Progenitor cell of endocrine pancreas (in vitro differentiated cells): Measurements from ENCODE around the gene CHRND. TPM values are rescaled to one million over a fixed set of nuclear protein-coding genes. Genes with fewer than 3 reads are reported as not detected.

ENCODE experiments used
- DNase-seq: peaks from one replicate; pipeline ENCODE4 v3.0.0; 2021; ENCODE audit warnings: low spot score; ENCODE audit not compliant: unreplicated experiment
- H3K27ac Mint-ChIP-seq: 2 replicates; pipeline ENCODE4 v1.8.0; 2021; ENCODE audit warnings: mild to moderate bottlenecking, moderate library complexity, mixed read lengths
- H3K27me3 Mint-ChIP-seq: 2 replicates; pipeline ENCODE4 v1.8.0; 2021; ENCODE audit warnings: mixed read lengths
- H3K36me3 Mint-ChIP-seq: 2 replicates; pipeline ENCODE4 v1.8.0; 2022; ENCODE audit warnings: mixed read lengths; ENCODE audit not compliant: insufficient read depth
- H3K4me1 Mint-ChIP-seq: 2 replicates; pipeline ENCODE4 v1.8.0; 2021; ENCODE audit warnings: low read depth, mixed read lengths
- H3K4me3 Mint-ChIP-seq: 2 replicates; pipeline ENCODE4 v1.8.0; 2021; ENCODE audit warnings: low read depth, mild to moderate bottlenecking, moderate library complexity, mixed read lengths
- H3K9me3 Mint-ChIP-seq: 2 replicates; pipeline ENCODE4 v1.8.0; 2021; ENCODE audit warnings: low read depth, mixed read lengths
- total RNA-seq: library from RNA; stranded (reverse); gene quantifications from 2 replicates; pipeline ENCODE4 v1.2.1, GENCODE V29; 2021
- TF ChIP-seq, protein P1 (sequence below): fragments of 200-600 bp; sonication (generic); IDR thresholded peaks from one replicate; pipeline ENCODE4 v1.5.0; 2021; ENCODE audit warnings: antibody characterized with exemption, mild to moderate bottlenecking; ENCODE audit not compliant: unreplicated experiment

The CHRND gene
- total RNA-seq, 1 donor from 2014 or later, result 0.12 TPM

DNA sequence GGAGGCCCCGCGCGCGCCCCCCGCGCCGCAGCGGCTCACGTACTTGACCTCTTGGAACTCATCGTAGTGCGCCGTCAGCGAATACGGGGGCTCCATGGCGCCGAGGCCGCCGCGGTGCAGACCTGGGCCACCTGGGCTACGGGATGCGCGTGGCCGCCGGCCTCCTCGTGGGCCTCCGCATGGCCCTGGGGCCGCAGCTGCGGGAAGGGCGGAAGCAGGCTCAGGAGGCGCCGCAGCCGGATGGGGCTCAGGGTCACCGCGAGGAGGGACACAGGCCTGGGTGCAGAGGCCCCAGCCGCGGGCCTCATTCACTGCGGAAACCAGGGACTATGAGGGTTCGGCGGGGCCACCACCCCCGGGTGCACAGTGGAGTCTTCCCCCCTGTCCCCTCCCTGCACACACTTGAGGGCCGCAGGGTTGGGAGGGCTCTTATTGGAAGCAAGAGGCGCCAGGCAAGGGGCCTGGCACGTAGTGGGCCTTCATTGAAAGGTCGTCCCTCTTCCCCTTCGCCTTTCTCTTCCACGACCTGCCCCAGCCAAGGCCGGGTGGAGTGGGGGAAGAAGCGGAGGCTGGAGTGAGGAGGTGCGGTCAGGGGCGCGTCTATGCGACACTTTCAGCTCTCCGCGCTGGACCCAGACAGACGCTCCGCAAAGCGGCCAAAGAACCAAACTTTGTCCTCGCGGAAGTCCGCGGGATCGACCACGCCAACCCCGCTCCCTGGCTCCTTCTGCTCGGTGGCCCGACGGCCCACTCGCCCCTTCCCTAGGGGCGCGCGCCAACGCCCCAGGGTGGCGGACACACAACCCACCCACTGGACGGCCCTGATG is 39.2 kb upstream of the CHRND start:
- TF ChIP-seq, protein P1, sequence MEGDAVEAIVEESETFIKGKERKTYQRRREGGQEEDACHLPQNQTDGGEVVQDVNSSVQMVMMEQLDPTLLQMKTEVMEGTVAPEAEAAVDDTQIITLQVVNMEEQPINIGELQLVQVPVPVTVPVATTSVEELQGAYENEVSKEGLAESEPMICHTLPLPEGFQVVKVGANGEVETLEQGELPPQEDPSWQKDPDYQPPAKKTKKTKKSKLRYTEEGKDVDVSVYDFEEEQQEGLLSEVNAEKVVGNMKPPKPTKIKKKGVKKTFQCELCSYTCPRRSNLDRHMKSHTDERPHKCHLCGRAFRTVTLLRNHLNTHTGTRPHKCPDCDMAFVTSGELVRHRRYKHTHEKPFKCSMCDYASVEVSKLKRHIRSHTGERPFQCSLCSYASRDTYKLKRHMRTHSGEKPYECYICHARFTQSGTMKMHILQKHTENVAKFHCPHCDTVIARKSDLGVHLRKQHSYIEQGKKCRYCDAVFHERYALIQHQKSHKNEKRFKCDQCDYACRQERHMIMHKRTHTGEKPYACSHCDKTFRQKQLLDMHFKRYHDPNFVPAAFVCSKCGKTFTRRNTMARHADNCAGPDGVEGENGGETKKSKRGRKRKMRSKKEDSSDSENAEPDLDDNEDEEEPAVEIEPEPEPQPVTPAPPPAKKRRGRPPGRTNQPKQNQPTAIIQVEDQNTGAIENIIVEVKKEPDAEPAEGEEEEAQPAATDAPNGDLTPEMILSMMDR, result no peak
- DNase-seq, result no peak
- no peaks in the 10 kb centered on the region for H3K9me3 Mint-ChIP-seq
- peaks cover 69% of the 10 kb centered on the region for H3K27me3 Mint-ChIP-seq
- H3K27ac Mint-ChIP-seq, result no peak overlapping the region
- peak overlapping the region; percentile 59 for H3K4me3 Mint-ChIP-seq
- no peaks in the 10 kb centered on the region for H3K4me1 Mint-ChIP-seq
- H3K36me3 Mint-ChIP-seq, result no peaks in the 10 kb centered on the region

DNA sequence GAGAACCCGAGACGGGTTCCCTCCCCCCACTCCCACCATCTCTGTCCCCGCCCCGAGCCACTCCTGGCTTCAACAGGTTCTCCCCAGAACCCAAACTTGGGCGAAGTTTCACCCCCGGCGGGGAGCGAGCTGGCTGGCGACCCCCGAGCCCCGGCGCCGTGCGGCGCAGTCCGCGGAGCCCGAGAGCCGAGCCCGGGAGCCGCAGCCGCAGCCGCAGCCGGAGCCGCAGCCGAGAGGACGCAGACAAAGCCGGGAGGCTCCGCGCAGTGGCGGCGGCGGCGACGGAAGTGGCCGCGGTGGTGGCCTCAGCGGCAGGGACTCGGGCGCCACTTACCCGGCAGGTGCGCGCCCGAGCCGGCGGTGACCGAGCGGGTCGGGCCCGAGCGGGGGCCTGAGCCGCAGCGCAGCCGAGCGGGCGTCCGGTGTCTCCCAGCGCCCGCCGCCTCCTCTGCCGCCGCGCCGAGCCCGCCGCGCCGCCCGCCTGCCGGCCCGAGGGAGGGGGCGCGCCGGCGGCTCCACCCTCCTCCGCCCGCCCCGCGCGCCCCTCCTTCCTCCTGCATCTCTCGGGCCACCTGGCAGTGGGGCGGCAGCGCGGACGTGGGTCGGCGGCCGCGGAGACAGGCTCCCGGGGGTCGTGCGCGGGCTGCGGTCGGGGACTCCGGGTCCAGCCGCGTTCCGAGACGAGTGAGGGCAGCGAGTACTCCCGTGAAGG is 38.4 kb upstream of the CHRND start, which contains the start of gene ECEL1:
ECEL1 (minus strand) TSS at position 450 of the 712 bp plus-strand sequence. CDS start 1,181 bp downstream, outside the sequence.
- H3K27ac Mint-ChIP-seq, result no peak within 1 kb of the TSS
- H3K4me1 Mint-ChIP-seq, result no peaks in the 10 kb centered on the region
- peak; percentile 26 for DNase-seq
- TF ChIP-seq, protein P1, result no peak
- no peaks in the 10 kb centered on the region for H3K36me3 Mint-ChIP-seq
- H3K4me3 Mint-ChIP-seq, result peak within 1 kb of the TSS; percentile 59
- H3K9me3 Mint-ChIP-seq, result no peaks in the 10 kb centered on the region
- peaks cover 70% of the 10 kb centered on the region for H3K27me3 Mint-ChIP-seq

DNA sequence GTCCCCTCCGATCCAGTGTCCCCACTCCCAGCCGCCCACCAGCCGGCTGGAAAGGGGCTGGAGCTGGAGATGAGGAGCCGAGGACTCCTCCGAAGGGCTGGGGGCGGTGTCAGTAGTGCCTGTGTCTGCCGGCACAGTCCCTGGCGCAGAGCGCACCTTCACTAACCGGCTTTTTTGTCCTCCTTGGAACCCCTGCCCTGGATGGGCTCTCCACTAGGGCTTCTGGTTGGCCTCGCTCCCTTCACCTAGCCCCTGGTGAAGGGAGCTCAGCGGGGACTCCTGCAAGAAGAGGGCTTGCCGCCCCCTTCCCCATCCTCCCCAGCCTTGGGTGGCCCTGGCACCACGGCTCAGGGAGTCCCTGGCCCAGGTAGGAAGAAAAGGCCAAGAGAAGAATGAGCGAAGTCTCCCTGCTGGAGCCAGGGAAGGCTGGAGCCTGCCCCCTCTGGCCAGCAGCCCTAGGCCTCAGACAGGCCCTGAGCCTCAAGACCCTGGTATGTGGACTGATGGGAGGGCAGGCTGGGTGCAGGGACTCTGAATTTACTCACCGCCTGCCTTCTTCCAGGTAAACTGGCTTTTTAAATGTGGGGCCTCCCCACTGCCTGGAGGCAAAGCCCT is 37.8 kb upstream of the CHRND start:
- no peaks in the 10 kb centered on the region for H3K9me3 Mint-ChIP-seq
- no peak overlapping the region for H3K27ac Mint-ChIP-seq
- peaks cover 69% of the 10 kb centered on the region for H3K27me3 Mint-ChIP-seq
- TF ChIP-seq, protein P1, result peak; percentile 36
- H3K4me1 Mint-ChIP-seq, result no peaks in the 10 kb centered on the region
- no peak for DNase-seq
- peak overlapping the region; percentile 52 for H3K4me3 Mint-ChIP-seq
- H3K36me3 Mint-ChIP-seq, result no peaks in the 10 kb centered on the region

DNA sequence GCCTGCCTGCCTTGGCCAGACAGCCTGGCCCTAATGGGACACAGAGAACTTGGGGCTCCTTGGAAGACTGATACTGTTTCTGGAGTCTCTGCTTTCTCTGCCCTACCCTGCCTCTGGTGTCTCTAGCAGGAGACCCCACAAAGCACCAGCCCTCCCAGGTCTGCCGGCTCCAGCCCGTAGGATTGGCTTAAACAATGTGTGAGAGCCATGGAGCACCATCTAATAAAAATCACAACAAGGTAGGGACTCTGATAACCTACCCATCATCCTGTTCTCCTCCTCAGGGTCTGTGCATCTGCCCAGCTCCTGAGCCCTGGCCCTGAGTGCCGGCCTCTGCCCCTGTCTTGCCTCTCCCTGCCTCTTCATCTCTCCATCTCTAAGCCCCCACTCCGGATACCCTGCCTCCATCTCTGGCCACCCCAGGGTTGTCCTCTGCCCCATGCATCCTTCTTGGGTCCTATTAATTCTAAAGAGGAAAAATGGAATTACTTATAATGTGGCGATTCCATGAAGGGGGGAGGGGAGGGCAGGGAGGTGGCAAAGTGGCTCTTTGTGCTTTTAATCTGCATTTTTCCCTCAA is 37.1 kb upstream of the CHRND start:
- peaks cover 69% of the 10 kb centered on the region for H3K27me3 Mint-ChIP-seq
- H3K36me3 Mint-ChIP-seq, result no peaks in the 10 kb centered on the region
- no peak overlapping the region for H3K27ac Mint-ChIP-seq
- H3K4me1 Mint-ChIP-seq, result no peaks in the 10 kb centered on the region
- TF ChIP-seq, protein P1, result no peak
- H3K9me3 Mint-ChIP-seq, result no peaks in the 10 kb centered on the region
- no peak for DNase-seq
- H3K4me3 Mint-ChIP-seq, result peak overlapping the region; percentile 46
